NCI-H2227 treated with DMSO at 0.1 percent for 48 hours (cell line): ENCODE results near the gene PYGB.

ENCODE experiments used
- DNase-seq: peaks from one replicate; lab custom pipeline; 2025; lab: John Stamatoyannopoulos, UW

Gene PYGB

GRCh38 chr20:25216199-25216945 lies 31.5 kb upstream of the PYGB start:
- DNase-seq, result no peak

- DNase-seq, result no peak
These were observed 30.4 kb upstream of the PYGB start for GRCh38 chr20:25217161-25218108.

- no peak for DNase-seq
These were observed 29.8 kb upstream of the PYGB start for GRCh38 chr20:25218109-25218486.

GRCh38 chr20:25218492-25218891 lies 29.4 kb upstream of the PYGB start:
- no peak for DNase-seq

GRCh38 chr20:25219365-25219764 lies 28.5 kb upstream of the PYGB start:
- DNase-seq, result no peak

GRCh38 chr20:25220021-25220730 lies 27.7 kb upstream of the PYGB start:
- DNase-seq, result no peak

GRCh38 chr20:25220810-25221591 lies 26.9 kb upstream of the PYGB start:
- DNase-seq, result no peak

- no peak for DNase-seq
These were observed 26.1 kb upstream of the PYGB start for GRCh38 chr20:25221592-25222460.

- no peak for DNase-seq
These were observed 25.3 kb upstream of the PYGB start for GRCh38 chr20:25222461-25223178.

GRCh38 chr20:25223179-25223661 lies 24.7 kb upstream of the PYGB start:
- no peak for DNase-seq

GRCh38 chr20:25223765-25224720 lies 23.8 kb upstream of the PYGB start:
- DNase-seq, result no peak

- no peak for DNase-seq
These were observed 22.9 kb upstream of the PYGB start for GRCh38 chr20:25224941-25225340.

- DNase-seq, result no peak
These were observed 22.0 kb upstream of the PYGB start for GRCh38 chr20:25225642-25226432.

- DNase-seq, result no peak
These were observed 21.2 kb upstream of the PYGB start for GRCh38 chr20:25226433-25227316.

GRCh38 chr20:25227317-25227831 lies 20.5 kb upstream of the PYGB start:
- DNase-seq, result no peak

- DNase-seq, result no peak
These were observed 18.3 kb upstream of the PYGB start for GRCh38 chr20:25229486-25230165.
